Measurements from ENCODE around the gene CDC26.
"Not testable (repeated sequence)": the region's sequence is repeated elsewhere in the genome, so short reads cannot be mapped to it uniquely, and the experiment has no call there.

The CDC26 gene

GRCh38 chr9:113293285-113293878, 18.0 kb upstream of the CDC26 start:
- DNase-seq (ENCODE audit: low spot score) = no peak

- DNase-seq (ENCODE audit: low spot score) = no peak
Observed at GRCh38 chr9:113290052-113290607, 14.8 kb upstream of the CDC26 start.

- DNase-seq (ENCODE audit: low spot score) = no peak
Observed at GRCh38 chr9:113289091-113289490, 13.7 kb upstream of the CDC26 start.

- DNase-seq (ENCODE audit: low spot score) = no peak
Observed at GRCh38 chr9:113281356-113281755, 6.0 kb upstream of the CDC26 start.

- no peak for DNase-seq (ENCODE audit: low spot score)
Observed at GRCh38 chr9:113278840-113279239, 3.5 kb upstream of the CDC26 start.

GRCh38 chr9:113274474-113275156, 757 bp downstream of the CDC26 start:
- DNase-seq (ENCODE audit: low spot score) = peak; percentile 57

GRCh38 chr9:113269871-113270270, 5.5 kb downstream of the CDC26 start:
- no peak for DNase-seq (ENCODE audit: low spot score)

- DNase-seq (ENCODE audit: low spot score) = no peak
Observed at GRCh38 chr9:113269355-113269754, 6.0 kb downstream of the CDC26 start.

GRCh38 chr9:113267911-113268566, 7.3 kb downstream of the CDC26 start:
- no peak for DNase-seq (ENCODE audit: low spot score)

- no peak for DNase-seq (ENCODE audit: low spot score)
Observed at GRCh38 chr9:113266174-113266573, 9.2 kb downstream of the CDC26 start.

- no peak for DNase-seq (ENCODE audit: low spot score)
Observed at GRCh38 chr9:113261917-113262671, 13.3 kb downstream of the CDC26 start.

- no peak for DNase-seq (ENCODE audit: low spot score)
Observed at GRCh38 chr9:113258282-113258681, 17.1 kb downstream of the CDC26 start.

GRCh38 chr9:113257863-113258262, 17.5 kb downstream of the CDC26 start:
- no peak for DNase-seq (ENCODE audit: low spot score)

GRCh38 chr9:113255438-113255837, 19.9 kb downstream of the CDC26 start:
- no peak for DNase-seq (ENCODE audit: low spot score)

GRCh38 chr9:113254991-113255390, 20.4 kb downstream of the CDC26 start:
- DNase-seq (ENCODE audit: low spot score) = no peak

GRCh38 chr9:113250807-113251206, 24.6 kb downstream of the CDC26 start:
- no peak for DNase-seq (ENCODE audit: low spot score)

GRCh38 chr9:113249661-113250060, 25.7 kb downstream of the CDC26 start:
- not testable (repeated sequence) for DNase-seq (ENCODE audit: low spot score)

GRCh38 chr9:113247640-113248039, 27.7 kb downstream of the CDC26 start:
- no peak for DNase-seq (ENCODE audit: low spot score)

- DNase-seq (ENCODE audit: low spot score) = no peak
Observed at GRCh38 chr9:113246928-113247327, 28.4 kb downstream of the CDC26 start.

GRCh38 chr9:113245894-113246293, 29.5 kb downstream of the CDC26 start:
- DNase-seq (ENCODE audit: low spot score) = no peak

- DNase-seq (ENCODE audit: low spot score) = no peak
Observed at GRCh38 chr9:113244556-113244955, 30.8 kb downstream of the CDC26 start.

GRCh38 chr9:113241161-113241560, 34.2 kb downstream of the CDC26 start:
- no peak for DNase-seq (ENCODE audit: low spot score)

Data from AG20443 (cell line).